Stimulated activated CD4-positive, alpha-beta T cell treated with anti-CD3 and anti-CD28 coated beads, Interleukin-2, amount 100 ng/mL, for 4 hours (primary cell): Measurements from ENCODE around the gene CAMKMT.
"Not testable (repeated sequence)": the region's sequence is repeated elsewhere in the genome, so short reads cannot be mapped to it uniquely, and the experiment has no call there.

Experiments used
- DNase-seq: peaks from one replicate; pipeline ENCODE4 v3.0.0-alpha.2; 2020; ENCODE audit warnings: low read depth

Gene CAMKMT

DNA sequence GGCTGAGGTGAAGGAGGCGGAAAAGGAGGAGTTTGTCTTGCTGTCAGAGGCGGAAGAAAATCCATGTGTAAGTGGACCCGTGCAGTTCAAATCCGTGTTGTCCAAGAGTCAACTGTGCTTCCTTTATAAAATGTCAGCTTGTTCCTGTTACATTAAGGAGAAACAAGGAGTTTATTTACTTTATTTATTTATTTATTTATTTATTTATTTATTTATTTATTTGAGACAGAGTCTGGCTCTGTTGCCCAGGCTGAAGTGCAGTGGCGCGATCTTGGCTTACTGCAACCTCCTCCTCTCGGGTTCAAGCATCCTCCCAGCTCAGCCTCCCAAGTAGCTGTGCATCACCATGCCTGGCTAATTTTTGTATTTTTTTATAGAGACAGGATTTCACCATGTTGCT, 143.9 kb downstream of the CAMKMT start:
- DNase-seq = not testable (repeated sequence)

DNA sequence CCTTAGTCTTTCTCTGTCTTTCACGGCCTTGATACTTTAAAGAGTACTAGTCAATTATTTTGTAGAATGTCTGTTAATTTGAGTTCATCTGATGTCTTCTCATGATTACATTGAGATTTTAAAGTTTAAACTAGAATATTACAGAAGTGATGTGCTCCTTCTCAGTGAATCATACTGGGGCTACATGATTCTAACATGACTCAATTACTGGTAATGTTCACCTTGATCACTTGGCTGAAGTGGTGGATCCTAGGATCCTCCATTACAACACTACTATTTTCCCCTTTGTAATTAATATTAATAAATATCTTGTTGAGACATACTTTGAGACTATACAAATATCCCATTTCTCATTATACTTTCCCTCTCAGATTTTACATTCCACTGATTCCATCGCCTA, 148.5 kb downstream of the CAMKMT start:
- no peak for DNase-seq

DNA sequence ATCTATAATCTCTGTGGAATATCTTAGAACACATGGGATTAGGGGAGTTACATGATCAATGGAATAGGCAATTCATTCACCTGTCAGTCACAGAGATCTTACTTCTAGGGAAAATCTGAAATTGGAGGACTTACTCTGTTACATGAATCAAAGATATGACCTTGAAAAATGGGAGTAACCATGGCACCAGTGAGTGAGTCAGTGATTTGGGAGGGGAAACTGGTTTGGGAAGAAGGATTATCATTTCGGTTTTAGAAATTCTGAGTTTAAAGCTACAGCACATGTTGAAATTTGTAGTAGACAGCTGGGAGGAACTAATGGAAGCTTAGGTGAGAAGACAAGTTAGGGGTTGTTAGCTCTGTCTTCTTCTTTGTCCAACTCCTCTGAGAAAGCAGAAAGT, 153.7 kb downstream of the CAMKMT start:
- no peak for DNase-seq

DNA sequence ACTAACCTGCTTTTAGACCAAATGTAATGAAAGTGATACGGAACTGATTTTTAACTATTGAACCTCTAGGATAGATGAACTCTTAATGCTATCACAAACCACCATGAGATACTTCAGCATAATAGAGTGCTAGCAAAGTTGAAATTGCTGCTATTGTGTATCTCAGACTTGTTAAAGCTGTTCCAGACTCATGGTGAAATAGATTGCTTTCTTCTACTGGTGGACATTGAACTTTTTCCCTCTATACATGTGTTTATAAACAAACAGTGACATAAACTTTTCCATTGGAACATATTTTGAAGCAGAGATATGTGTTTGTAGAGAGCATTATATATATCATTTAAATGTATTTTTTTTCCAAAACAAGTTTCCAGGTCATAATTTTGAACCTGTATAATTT, 157.3 kb downstream of the CAMKMT start:
- DNase-seq = no peak

DNA sequence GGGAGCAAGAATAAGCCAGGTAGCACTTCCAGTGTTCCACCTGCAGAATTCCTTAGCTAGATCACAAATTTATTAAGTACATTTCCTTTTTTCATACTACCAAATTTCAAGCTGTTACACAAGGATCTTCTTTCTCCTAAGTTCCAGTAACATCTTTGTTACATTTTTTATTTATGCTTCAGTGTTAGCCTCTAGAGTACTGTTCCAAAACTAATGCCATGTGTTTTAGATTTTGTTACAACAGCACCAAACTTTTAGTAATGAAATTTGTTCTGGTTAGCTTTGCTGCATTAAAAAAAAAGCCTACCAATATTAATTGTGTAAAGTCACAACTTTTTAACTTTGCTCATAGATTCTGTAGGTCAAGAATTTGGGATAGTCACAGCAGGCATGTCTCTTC, 161.1 kb downstream of the CAMKMT start:
- DNase-seq = no peak

GRCh38 chr2:44524347-44524926, 162.7 kb downstream of the CAMKMT start:
- DNase-seq = no peak

DNA sequence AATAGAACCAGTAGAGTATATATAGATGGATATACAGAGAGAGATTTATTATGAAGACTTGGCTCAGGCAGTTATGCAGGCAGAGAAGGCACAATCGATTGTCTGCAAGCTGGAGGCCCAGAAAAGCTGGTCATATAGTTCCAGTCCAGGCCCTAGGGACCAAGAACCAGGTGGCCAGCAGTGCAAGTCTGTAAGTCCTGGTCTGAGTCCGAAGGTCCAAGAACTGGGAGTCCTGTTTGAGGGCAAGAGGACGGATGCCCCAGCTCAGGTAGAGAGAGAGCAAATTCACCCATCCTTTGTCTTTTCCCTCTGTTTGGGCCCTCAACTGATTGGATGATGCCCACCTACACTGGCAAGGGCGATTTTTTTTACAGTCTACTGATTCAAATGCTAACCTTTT, 164.6 kb downstream of the CAMKMT start:
- no peak for DNase-seq

GRCh38 chr2:44528595-44528994, 166.8 kb downstream of the CAMKMT start:
- DNase-seq = no peak

GRCh38 chr2:44529448-44529847, 167.7 kb downstream of the CAMKMT start:
- DNase-seq = no peak

DNA sequence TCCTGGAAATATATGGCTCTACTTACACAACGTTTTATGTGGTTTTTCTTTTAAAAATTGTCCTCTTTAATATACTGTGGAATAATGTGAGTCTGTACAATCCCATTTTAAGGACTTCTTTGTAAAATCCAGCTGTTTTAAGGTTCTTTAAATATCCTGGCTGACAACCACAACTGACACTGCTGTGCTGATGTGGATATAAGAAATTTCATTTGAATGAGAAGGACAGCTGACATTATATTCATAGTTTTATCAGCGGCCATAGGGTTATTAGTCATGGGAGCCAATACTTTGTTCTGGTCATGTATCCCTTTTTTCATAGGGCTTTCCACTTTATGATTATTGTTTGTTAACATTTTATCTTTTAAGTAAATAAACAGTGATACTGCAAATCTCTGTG, 169.5 kb downstream of the CAMKMT start:
- no peak for DNase-seq

DNA sequence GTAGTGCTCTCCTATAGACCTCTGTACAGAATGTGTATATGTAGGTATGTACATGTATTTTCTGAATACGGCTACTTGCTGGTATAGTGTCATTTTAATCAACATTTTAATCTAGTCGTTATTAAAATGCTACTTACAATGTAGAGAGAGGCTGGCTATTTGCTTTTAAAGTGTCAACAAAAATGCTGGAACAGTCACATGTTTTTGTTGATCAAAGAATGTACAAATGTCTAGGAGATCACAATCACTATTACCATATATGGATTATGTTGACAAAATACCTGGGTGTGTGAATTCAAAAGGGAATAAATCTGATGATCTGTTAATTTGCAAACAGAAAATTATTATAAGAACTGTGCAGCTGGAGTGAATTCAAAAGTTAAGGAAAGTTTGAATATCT, 170.3 kb downstream of the CAMKMT start:
- DNase-seq = no peak

- no peak for DNase-seq
Observed at GRCh38 chr2:44533508-44533907, 171.8 kb downstream of the CAMKMT start.

GRCh38 chr2:44535376-44535775, 173.6 kb downstream of the CAMKMT start:
- DNase-seq = no peak

GRCh38 chr2:44537264-44537663, 175.5 kb downstream of the CAMKMT start:
- DNase-seq = no peak

- DNase-seq = no peak
Observed at GRCh38 chr2:44542520-44542919, 180.8 kb downstream of the CAMKMT start.

GRCh38 chr2:44543773-44544725, 182.3 kb downstream of the CAMKMT start:
- DNase-seq = no peak

- DNase-seq = no peak
Observed at GRCh38 chr2:44545005-44545404, 183.3 kb downstream of the CAMKMT start.

- DNase-seq = no peak
Observed at GRCh38 chr2:44546459-44547127, 184.8 kb downstream of the CAMKMT start.

DNA sequence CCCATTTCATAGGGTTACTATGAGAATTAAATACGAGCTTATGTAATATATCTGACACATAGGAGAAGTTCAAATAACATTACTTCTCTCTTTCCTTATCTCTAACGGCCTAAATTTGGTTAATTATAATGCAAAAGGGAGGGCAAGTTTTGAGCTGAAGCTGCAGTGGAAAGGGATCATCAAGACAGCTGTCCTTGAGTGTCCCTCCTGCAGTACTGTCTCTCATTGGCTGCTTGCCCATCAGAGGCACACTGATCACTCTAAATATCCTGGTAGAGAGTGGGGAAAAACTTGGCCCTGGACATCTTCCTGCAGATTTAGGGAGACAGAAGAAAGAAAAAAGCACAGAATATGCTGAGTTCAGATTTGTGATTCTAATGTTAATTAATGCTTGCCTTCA, 186.0 kb downstream of the CAMKMT start:
- DNase-seq = no peak

GRCh38 chr2:44548221-44549098, 186.7 kb downstream of the CAMKMT start:
- DNase-seq = no peak

DNA sequence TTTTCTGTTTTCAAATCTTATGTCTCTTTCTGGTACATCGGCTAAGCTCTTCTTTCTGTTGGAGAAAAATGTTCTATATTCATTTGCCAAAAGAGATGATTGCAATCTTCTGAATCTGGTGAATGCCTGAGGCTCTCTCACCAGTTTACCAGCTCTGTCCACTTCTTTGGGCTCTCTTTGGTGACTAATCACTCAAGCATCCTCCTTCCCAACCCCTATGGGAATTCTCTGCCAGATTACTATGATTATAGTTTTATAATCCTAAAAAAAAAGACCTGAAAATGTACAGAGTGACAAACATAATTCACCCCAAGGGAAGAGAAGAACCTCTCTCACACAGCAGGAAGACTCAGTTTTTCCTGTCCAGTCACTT, 187.3 kb downstream of the CAMKMT start:
- no peak for DNase-seq

GRCh38 chr2:44549856-44550255, 188.1 kb downstream of the CAMKMT start:
- no peak for DNase-seq
